Gastrocnemius medialis (tissue), 4 donors: Measurements from ENCODE around the gene ERAP2.

Experiments used
- CTCF ChIP-seq, 5 experiments: fragments of 450-650 bp in 3 of 5; fragments of 200-600 bp in 2 of 5; sonication (generic) in 2 of 5; IDR thresholded peaks in 4 of 5; conservative IDR thresholded peaks in 1 of 5; 1 replicate in 4 of 5; 2 replicates in 1 of 5; pipeline ENCODE4 v1.5.1; 2016 to 2019; ENCODE audit warnings: antibody characterized with exemption in 5 of 5, mild to moderate bottlenecking in 3 of 5, moderate library complexity in 3 of 5
- POLR2A ChIP-seq, 2 donors: fragments of 450-650 bp; IDR thresholded peaks; one replicate each; pipeline ENCODE4 v1.6.1; 2017; ENCODE audit warnings: antibody characterized with exemption in 2 of 2, mild to moderate bottlenecking in 2 of 2, moderate library complexity in 2 of 2

DNA sequence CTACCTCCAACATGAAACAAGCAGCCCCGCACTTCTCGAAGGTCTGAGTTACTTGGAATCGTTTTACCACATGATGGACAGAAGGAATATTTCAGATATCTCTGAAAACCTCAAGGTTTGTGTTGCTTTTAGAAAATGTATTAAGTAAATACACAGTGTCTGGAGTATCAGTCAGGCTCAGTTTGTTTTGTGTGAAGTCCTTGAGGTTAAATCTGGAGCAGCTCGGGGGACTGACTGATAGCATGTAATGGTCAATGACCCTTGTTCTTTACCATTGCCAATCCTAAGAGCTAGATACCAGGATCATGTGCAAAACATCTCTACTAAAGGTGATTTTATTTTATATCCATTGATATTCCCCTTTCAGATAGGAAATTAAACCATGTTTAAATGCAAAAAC is 32.7 kb downstream of the ERAP2 start:
- TF ChIP-seq POLR2A (IDR thresholded peaks at IDR 0.05) (no peak), CTCF (IDR thresholded peaks at IDR 0.05 in 4 of 5, conservative IDR thresholded peaks at IDR 0.05 in 1 of 5) (no peak)
